Stomach smooth muscle (tissue), 2 donors: ENCODE data around the gene AHDC1.
A peak's percentile ranks its signal among the peaks of the same experiment; 100 is the strongest.

Experiments
- H3K27ac ChIP-seq: one replicate; pipeline ENCODE4 v1.7.0; 2013; ENCODE audit warnings: mild to moderate bottlenecking, low read length, inconsistent platforms
- H3K27me3 ChIP-seq, 2 donors: one replicate each; pipeline ENCODE4 v1.7.0; 2013; ENCODE audit warnings: low read length in 2 of 2; ENCODE audit not compliant: insufficient read depth in 2 of 2, control insufficient read depth in 1 of 2
- H3K36me3 ChIP-seq, 2 donors: one replicate each; pipeline ENCODE4 v1.7.0; 2013; ENCODE audit warnings: low read length in 2 of 2; ENCODE audit not compliant: control insufficient read depth in 2 of 2, insufficient read depth in 2 of 2
- H3K4me1 ChIP-seq: one replicate; pipeline ENCODE4 v1.7.0; 2013; ENCODE audit warnings: low read length; ENCODE audit not compliant: control insufficient read depth, insufficient read depth
- H3K4me3 ChIP-seq, 2 donors: one replicate each; pipeline ENCODE4 v1.7.0; 2013; ENCODE audit warnings: low read length in 2 of 2
- H3K9ac ChIP-seq, 2 donors: one replicate each; pipeline ENCODE4 v1.7.0; 2013; ENCODE audit warnings: low read length in 2 of 2, mild to moderate bottlenecking in 1 of 2
- H3K9me3 ChIP-seq, 2 donors: one replicate each; pipeline ENCODE4 v1.7.0; 2013; ENCODE audit warnings: low read length in 2 of 2; ENCODE audit not compliant: control insufficient read depth in 2 of 2
- donor health status: healthy.
- donor health status: Pancreatic carcinoma.

The AHDC1 gene

DNA sequence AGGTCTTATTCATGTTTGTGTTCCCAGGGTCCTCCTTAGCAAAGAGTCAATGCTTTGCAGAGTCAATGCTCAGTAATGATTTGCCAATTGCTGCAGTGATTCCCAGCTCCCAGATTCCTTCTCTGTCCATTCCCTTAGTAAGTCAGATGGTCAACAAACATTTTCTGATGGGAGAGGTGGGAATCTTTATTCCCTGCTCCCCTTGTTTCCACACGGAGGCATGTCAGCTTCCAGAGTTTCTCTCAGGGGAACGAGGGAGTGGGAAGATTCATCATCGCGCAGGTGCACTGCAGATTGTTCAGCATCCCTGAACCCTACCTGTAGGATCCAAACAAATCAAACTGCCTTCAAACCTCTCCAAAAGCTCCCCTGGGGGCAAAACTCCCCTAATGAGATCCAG, 7.5 kb upstream of the AHDC1 start:
- H3K4me1 ChIP-seq, result peaks cover 15% of the 10 kb centered on the region
- H3K9ac ChIP-seq, result no peak overlapping the region
- no peak overlapping the region for H3K27ac ChIP-seq
- H3K27me3 ChIP-seq, result peaks cover 5 to 7% of the 10 kb centered on the region in 2 donors
- no peak overlapping the region for H3K4me3 ChIP-seq
- no peaks in the 10 kb centered on the region for H3K36me3 ChIP-seq
- no peaks in the 10 kb centered on the region for H3K9me3 ChIP-seq

DNA sequence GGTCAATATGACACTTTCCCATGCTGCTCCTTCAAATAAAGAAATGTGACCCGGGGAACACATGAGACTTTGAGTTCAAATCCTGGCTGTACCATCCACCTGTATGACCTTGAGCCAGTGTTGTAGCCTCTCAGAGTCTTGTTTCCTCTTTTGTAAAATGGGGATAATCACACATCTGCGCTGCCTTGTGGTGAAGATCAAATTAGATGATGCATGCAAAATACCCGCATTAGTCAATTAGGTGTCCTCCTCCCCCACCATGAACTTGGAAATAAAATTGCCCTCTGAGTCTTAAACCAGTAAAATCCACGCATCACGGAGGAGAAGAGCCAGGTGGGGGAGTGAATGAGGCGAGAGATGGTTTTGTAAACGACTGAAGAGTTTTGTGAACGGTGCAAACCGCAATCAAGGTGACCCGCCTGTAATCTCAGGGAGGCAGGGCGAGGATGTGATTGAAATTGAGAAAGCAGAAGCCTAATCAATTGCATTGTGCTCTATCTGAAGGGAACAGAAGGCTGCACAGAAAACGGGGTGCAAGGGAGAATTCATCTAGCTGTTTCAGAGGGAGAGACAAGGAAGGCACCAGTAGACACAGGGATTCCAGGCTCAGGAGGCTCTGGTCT, 5.8 kb upstream of the AHDC1 start:
- no peak overlapping the region for H3K9ac ChIP-seq
- H3K4me3 ChIP-seq, result no peak overlapping the region
- no peaks in the 10 kb centered on the region for H3K36me3 ChIP-seq
- H3K27ac ChIP-seq, result no peak overlapping the region
- no peaks in the 10 kb centered on the region for H3K9me3 ChIP-seq
- H3K4me1 ChIP-seq, result peaks cover 13% of the 10 kb centered on the region
- peaks cover 5 to 7% of the 10 kb centered on the region in 2 donors for H3K27me3 ChIP-seq

DNA sequence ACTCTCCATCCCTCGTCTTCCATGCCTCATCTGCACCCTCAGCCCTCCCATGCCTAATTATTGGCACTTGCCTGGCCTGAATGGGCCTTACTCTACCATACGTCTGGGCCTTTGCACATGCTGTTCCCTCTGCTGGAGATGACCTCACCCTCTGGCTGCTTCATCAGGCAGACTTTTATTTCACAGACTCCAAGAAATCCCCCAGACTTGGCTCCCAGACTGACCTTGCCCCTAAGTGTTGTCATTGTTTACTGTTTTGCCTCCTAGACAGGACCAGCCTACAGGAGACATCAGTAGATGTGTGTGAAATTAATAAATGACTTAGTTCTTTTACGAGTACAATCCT, 5.2 kb upstream of the AHDC1 start:
- Histone ChIP-seq H3K27me3 (peaks cover 5% of the 10 kb centered on the region in 2 donors), H3K9me3 (no peaks in the 10 kb centered on the region), H3K4me3 (no peak overlapping the region), H3K27ac (no peak overlapping the region), H3K4me1 (peaks cover 10% of the 10 kb centered on the region), H3K36me3 (no peaks in the 10 kb centered on the region), H3K9ac (no peak overlapping the region)

DNA sequence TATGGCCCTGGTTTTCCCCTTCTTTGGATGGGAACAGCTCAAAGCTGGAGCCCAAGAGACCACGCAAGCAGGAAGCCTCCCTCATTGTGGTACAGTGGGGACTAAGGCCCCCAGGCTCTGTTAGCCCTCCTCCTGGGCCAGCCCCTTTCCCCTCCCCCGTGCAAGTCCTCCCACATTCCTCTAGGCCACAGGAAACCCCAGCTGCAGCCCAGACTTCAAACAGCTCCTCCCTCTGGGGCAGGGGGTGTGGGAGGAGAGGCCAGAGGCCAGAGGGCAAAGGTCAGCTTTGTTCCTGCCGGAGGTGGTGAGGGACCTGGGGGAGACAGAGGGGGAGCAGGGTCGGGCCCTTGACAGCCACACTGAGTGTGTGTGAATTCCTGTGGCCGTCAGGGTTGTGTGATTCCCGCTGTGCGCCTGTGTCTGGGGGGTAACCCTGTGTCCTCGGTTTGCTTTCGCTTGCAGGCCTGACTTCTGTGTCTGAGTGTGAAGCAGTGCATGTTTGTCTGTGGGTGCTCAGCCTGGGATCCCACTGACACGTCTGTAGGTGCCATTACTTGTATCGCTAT, 3.4 kb upstream of the AHDC1 start:
- Histone ChIP-seq H3K9ac (no peak overlapping the region), H3K27me3 (no peaks in the 10 kb centered on the region), H3K9me3 (no peaks in the 10 kb centered on the region), H3K27ac (no peak overlapping the region), H3K36me3 (no peaks in the 10 kb centered on the region), H3K4me3 (no peak overlapping the region), H3K4me1 (peaks cover 11% of the 10 kb centered on the region)

DNA sequence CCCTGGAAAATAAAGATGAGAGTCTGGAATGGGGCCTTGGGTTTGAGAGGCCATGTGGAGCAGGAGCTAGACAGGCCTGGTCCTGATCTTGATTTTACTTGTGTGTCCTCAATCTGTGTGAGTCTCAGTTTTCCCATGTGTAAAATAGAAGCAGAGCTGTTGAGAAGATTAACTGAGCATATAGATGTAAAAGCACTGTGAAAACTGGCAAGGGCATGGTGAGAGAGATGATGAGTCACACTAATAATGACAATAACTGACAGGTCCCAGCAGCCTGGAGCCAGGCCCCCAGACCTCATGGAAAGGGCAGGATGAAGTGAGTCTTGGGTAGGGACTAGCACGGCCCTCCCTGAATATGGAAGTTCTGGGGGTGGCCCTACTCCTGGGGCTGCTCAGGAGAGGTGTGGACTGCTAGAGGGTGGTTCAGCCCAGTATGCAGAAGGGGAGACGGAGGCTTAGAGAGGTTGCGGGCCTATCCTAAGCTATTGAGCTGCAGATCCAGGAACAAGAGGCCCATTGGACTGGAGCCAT, 2.8 kb upstream of the AHDC1 start:
- H3K27me3 ChIP-seq, result no peaks in the 10 kb centered on the region
- H3K27ac ChIP-seq, result no peak overlapping the region
- H3K9me3 ChIP-seq, result no peaks in the 10 kb centered on the region
- no peak overlapping the region for H3K4me3 ChIP-seq
- no peak overlapping the region for H3K9ac ChIP-seq
- no peaks in the 10 kb centered on the region for H3K36me3 ChIP-seq
- peaks cover 16% of the 10 kb centered on the region for H3K4me1 ChIP-seq

DNA sequence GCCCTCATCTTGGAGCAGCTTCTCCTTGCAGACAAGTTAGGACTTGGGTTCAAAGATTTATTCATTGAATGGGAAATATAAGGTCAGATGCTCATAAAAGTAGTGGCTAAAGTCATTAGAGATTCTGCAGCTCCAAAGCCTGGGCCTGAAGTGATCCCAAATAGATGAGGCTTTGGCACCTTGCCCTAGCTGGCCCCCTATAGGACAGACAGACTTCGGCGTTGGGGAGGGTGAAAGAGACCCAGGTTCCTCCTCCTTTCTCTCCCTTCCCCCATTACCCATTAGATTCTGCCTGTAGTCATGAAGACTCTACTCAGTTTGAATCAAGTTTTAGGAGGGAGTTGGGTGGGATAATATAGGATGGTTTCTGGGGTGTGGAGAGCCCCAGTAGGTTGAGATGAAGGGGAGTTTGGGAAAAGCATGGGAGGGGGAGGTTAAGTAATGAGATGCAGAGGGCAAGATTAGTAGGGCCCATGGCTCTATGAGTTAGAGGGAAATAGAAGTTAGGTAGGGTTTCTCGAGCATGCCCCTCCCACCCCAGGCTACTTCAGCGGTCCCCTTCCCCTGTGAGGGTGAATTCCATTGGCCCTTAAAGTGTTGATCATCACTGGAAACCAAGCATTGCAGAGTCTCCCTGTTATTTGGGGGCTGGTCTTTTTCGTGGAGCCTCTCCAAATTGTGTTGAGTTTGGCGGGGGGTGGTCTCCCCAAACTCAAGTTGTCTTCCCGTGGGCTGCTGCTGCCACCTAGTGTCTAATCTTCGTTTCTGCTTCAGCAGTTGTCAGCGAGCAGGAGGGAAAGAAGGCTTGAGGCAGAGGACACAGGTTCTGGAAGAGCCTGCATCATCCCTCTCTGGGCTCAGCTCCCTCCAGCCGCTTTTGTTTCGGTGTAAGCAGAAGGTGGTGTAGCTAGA, 2.1 kb upstream of the AHDC1 start:
- H3K4me3 ChIP-seq, result no peak overlapping the region
- no peaks in the 10 kb centered on the region for H3K9me3 ChIP-seq
- peaks cover 23% of the 10 kb centered on the region for H3K4me1 ChIP-seq
- no peak overlapping the region for H3K9ac ChIP-seq
- peak overlapping the region; percentile 11 for H3K27ac ChIP-seq
- no peaks in the 10 kb centered on the region for H3K27me3 ChIP-seq
- no peaks in the 10 kb centered on the region for H3K36me3 ChIP-seq

DNA sequence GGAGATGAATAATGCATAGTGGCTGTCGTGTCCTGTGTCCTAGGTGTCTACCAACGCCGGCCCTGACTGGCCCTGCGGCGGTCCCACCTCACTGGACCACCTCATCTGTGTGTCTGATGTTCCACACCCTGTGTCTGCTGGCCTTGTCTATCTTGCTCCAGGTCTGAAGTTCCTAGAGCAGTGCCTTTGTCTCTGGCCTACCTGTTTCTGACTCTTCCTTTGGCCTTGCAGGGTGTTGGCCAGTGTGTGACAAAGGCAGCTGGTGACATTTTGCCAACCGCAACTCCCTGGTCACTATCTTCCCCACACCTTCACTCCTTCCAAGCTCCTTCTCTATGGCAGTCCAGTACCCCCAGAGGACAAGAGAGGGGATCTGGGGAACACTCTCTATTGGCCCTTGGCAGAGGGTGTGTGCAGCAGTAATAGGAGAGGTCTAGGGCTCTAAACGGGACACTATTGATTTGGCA, 1.4 kb upstream of the AHDC1 start:
- H3K4me3 ChIP-seq, result no peak overlapping the region
- H3K27ac ChIP-seq, result no peak overlapping the region
- no peak overlapping the region for H3K9ac ChIP-seq
- H3K4me1 ChIP-seq, result peaks cover 30% of the 10 kb centered on the region
- H3K9me3 ChIP-seq, result no peaks in the 10 kb centered on the region
- no peaks in the 10 kb centered on the region for H3K27me3 ChIP-seq
- no peaks in the 10 kb centered on the region for H3K36me3 ChIP-seq

DNA sequence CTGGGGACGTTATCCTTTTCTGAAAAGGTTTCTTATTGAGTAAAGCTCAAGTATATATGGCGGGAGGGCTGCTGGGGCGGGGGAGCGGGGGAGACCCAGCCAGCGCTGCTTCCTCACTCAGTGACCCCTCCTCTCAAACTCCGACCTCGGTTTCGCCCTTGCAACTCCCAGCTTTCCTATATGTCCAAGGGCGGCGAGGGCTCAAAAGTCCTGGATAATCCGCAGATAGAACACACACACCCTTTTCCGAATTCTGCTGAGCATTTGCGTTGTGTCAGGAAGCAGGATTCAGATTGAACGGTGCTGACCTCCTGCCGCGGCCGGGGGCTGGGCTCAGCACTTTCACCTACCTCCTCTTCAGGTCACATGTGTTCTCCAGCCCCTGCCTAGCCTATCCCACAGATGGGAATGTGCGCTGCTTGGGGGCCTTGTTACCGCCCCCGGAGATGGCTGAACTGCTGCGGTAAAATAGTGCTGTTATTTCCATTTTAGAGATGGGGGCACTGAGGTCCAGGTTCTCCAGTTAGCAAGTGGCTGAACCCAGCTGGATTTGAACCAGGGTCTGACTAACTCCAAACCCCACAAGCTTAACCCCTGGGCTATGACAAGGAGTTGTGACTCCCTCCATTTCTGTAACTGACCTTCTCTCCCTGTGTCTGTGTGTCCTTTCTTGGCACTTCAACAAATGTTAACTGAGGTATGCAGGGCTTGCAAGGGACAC, 795 bp upstream of the AHDC1 start:
- Histone ChIP-seq H3K27ac (no peak overlapping the region), H3K4me3 (peak overlapping the region in 1 of 2 donors; percentile 84), H3K9me3 (no peaks in the 10 kb centered on the region), H3K36me3 (no peaks in the 10 kb centered on the region), H3K4me1 (peaks cover 36% of the 10 kb centered on the region), H3K9ac (no peak overlapping the region), H3K27me3 (no peaks in the 10 kb centered on the region)

DNA sequence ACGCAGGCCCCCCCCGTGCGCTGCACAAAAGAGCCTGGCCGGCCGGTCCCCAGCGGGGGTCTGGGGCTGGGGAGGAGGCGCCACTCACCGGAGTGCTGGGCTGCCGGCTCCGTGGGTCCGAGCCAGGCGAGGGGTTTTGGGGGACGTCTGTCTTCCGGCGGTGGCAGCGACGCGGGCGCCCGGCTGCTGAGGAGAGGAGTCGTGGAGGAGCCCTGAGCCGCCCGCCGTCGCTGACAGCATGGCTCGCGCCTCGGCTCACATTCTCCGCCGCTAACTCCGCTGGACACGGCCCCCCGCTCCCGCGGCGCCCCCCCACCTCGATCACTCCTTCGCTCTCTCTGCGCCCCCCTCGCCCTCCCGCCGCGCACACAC, 649 bp downstream of the AHDC1 start:
- Histone ChIP-seq H3K36me3 (no peaks in the 10 kb centered on the region), H3K4me3 (peak overlapping the region; percentile 81 to 84), H3K9me3 (no peaks in the 10 kb centered on the region), H3K4me1 (peaks cover 46% of the 10 kb centered on the region), H3K27ac (peak overlapping the region; percentile 80), H3K9ac (peak overlapping the region; percentile 68 to 80), H3K27me3 (no peaks in the 10 kb centered on the region)

DNA sequence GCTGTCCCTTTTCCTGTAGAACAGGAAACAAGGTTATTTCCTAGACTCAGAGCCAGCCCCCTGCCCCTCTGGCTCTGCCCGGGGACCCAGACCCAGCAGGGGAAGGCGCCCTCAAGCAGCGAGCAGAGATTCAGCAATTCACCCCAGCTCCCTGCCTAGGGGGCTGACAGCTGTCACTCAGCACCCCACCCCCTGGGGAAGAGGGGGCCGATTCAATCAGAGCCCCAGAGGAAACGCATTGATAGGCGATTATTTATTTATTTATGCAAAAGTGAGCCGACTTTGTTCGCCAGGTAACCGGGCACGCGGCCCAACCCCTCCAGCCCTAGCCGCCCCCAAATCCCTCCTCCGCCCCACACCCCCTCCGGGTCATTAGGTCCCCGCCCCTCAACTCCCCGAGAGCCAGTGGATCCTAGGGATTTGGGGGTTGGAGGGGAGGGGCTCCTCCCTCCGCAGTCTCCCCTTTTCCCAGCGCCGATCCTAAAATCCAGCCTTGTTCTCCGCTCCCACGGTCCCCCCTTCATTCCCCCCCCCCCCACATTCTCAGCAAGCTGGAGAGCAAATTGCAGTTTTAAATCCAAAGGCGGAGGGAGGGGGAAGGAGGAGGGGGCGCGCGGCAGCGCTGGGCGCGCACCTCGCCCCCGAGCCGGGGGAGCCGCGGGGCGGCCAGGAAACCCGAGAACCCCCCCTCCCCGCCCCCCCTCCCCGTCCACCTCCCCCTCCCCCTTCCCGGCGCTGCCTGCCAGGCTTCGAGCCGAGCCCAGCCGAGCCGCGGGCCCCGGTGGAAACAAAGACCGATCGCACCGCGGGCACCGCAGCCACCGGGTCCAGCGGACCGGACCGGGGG, 1.3 kb downstream of the AHDC1 start:
- no peaks in the 10 kb centered on the region for H3K27me3 ChIP-seq
- H3K36me3 ChIP-seq, result no peaks in the 10 kb centered on the region
- no peaks in the 10 kb centered on the region for H3K9me3 ChIP-seq
- H3K4me3 ChIP-seq, result peak overlapping the region; percentile 84 to 89
- H3K9ac ChIP-seq, result peak overlapping the region; percentile 78 to 80
- peak overlapping the region; percentile 82 for H3K27ac ChIP-seq
- H3K4me1 ChIP-seq, result peaks cover 52% of the 10 kb centered on the region
